SH-SY5Y (cell line): ENCODE measurements around the gene BAD.

Source experiments
- GATA2 ChIP-seq: IDR thresholded peaks from 2 replicates; pipeline ENCODE4 v1.6.1; 2011; ENCODE audit warnings: mild to moderate bottlenecking, low read depth, low read length
- GATA3 ChIP-seq: IDR thresholded peaks from 2 replicates; pipeline ENCODE4 v1.6.1; 2011; ENCODE audit warnings: low read depth, mild to moderate bottlenecking, low read length, moderate library complexity

- TF ChIP-seq GATA2 (no peak), GATA3 (no peak)
These were observed 21.2 kb downstream of the BAD start for GRCh38 chr11:64263021-64263946.
